ENCODE data around the gene GSC2. TPM values are rescaled to one million over a fixed set of nuclear protein-coding genes. Genes with fewer than 3 reads are reported as not detected.

The GSC2 gene
- total and polyA plus RNA-seq, 2 of the 4 experiments (the other 2 are of a cell fraction): not detected

GRCh38 chr22:19166421-19166820, 16.3 kb upstream of the GSC2 start:
- CTCF ChIA-PET: no interaction called here
- intact Hi-C loops (cut with micrococcal nuclease): no loop called here

More at GRCh38 chr22:19166421-19166820, 16.3 kb upstream of the GSC2 start:
- H3K14ac ChIP-seq (replicated peaks; ENCODE audit: low read depth, low read length): no peak overlapping the region
- H4K5ac ChIP-seq (ENCODE audit: low read depth, low read length): no peak overlapping the region
- H2BK120ac ChIP-seq (ENCODE audit: low read depth, low read length): no peak overlapping the region
- peaks cover 3 to 14% of the 10 kb centered on the region in 2 experiments; a peak in 3 of 4 replicates for H3K79me1 ChIP-seq (ENCODE audit: low read depth in 1 of 2, low read length in 2 of 2)
- H3K27ac ChIP-seq (ENCODE audit: insufficient read depth, low read length): no peak overlapping the region
- H3K56ac ChIP-seq (ENCODE audit: extremely low read depth, insufficient read depth, low read length): no peak overlapping the region
- ATAC-seq (ENCODE audit: low read depth): no peak
- POLR2A ChIA-PET (ENCODE audit: unreplicated experiment): no interaction called here
- H3K9me1 ChIP-seq (ENCODE audit: insufficient read depth, low read length): peaks cover 7% of the 10 kb centered on the region; the same call in 1 of the 2 replicates
- peaks cover 6% of the 10 kb centered on the region for H3K4me1 ChIP-seq (ENCODE audit: control insufficient read depth, insufficient read depth, low read length)
- H2BK15ac ChIP-seq (ENCODE audit: low read depth, low read length): no peak overlapping the region
- H4K20me1 ChIP-seq (ENCODE audit: insufficient read depth, low read length): no peaks in the 10 kb centered on the region
- no peak overlapping the region for H3K4ac ChIP-seq (ENCODE audit: low read depth, low read length)
- H4K8ac ChIP-seq (ENCODE audit: low read depth in 2 of 2, low read length in 2 of 2): no peak overlapping the region
- no peak overlapping the region for H2AK5ac ChIP-seq (ENCODE audit: low read depth, low read length)
- H3K9me3 ChIP-seq (ENCODE audit: control insufficient read depth, insufficient read depth, low read length): no peaks in the 10 kb centered on the region
- no peaks in the 10 kb centered on the region for H3K36me3 ChIP-seq (ENCODE audit: control insufficient read depth, insufficient read depth, low read length)
- no peak overlapping the region for H3K9ac ChIP-seq (ENCODE audit: low read depth, low read length)
- no peak overlapping the region for H2BK20ac ChIP-seq (ENCODE audit: low read depth, low read length)
- H3K4me2 ChIP-seq (ENCODE audit: low read depth, low read length): no peak overlapping the region
- H2AK9ac ChIP-seq (replicated peaks; ENCODE audit: low read depth, low read length, poor library complexity): no peak overlapping the region
- peaks cover 41% of the 10 kb centered on the region for H3K27me3 ChIP-seq (ENCODE audit: control insufficient read depth, insufficient read depth, low read length)
- H4K91ac ChIP-seq (ENCODE audit: insufficient read depth, low read depth, low read length): no peak overlapping the region
- dilution Hi-C loops (cut with HindIII; ENCODE audit: low sequenced_read_pairs, unreplicated experiment) (no loop called here), in situ Hi-C loops (cut with MboI; ENCODE audit: low sequenced_read_pairs) (no loop called here)
- no peak for DNase-seq
- H2BK5ac ChIP-seq (ENCODE audit: low read depth, low read length, poor library complexity, severe bottlenecking): no peak overlapping the region
- no peak overlapping the region for H3K18ac ChIP-seq (ENCODE audit: low read depth, low read length)
- no TSS peak for BruUV-seq (replicated peaks)
- 72% methylated on average over 7 of the region's 8 CpGs; no CpG with 5 or more reads in 1 of the 2 experiments for WGBS, 2 experiments (ENCODE audit: extremely low coverage in 2 of 2, insufficient read length in 1 of 2)
- no peak for TF ChIP-seq RFX5 (IDR thresholded peaks at IDR 0.05; ENCODE audit: low read depth, low read length)
- TF ChIP-seq RCOR1 (IDR thresholded peaks at IDR 0.05; ENCODE audit: insufficient replicate concordance, low read length): no peak
- no peak for TF ChIP-seq MAZ (IDR thresholded peaks at IDR 0.05; ENCODE audit: borderline replicate concordance, low read depth, low read length)
- TF ChIP-seq BHLHE40 (IDR thresholded peaks at IDR 0.05; ENCODE audit: low read depth, low read length): no peak
- no peak overlapping the region for H3K23ac ChIP-seq (ENCODE audit: low read depth, low read length)
- no peak overlapping the region for H3K4me3 ChIP-seq (ENCODE audit: insufficient read depth, low read depth, low read length)
- H2AFZ ChIP-seq (replicated peaks; ENCODE audit: low read length, poor library complexity): no peak overlapping the region

Data from IMR-90 (cell line).